AG10803 (cell line): Measurements from ENCODE around the gene TMEM232.
A peak's percentile ranks its signal among the peaks of the same experiment; 100 is the strongest.
"Not testable (repeated sequence)": the region's sequence is repeated elsewhere in the genome, so short reads cannot be mapped to it uniquely, and the experiment has no call there.

Experiments
- DNase-seq: peaks from one replicate; pipeline ENCODE4 v3.0.0; 2010; ENCODE audit warnings: low read depth
- H3K4me3 ChIP-seq: 2 replicates; pipeline ENCODE4 v1.5.1; 2011; ENCODE audit warnings: mild to moderate bottlenecking, low read length, control low read depth
- TF ChIP-seq, protein P1 (sequence below): conservative IDR thresholded peaks from 2 replicates; pipeline ENCODE4 v1.5.1; 2011; ENCODE audit warnings: mild to moderate bottlenecking, low read length, control low read depth, inconsistent platforms

The TMEM232 gene

DNA sequence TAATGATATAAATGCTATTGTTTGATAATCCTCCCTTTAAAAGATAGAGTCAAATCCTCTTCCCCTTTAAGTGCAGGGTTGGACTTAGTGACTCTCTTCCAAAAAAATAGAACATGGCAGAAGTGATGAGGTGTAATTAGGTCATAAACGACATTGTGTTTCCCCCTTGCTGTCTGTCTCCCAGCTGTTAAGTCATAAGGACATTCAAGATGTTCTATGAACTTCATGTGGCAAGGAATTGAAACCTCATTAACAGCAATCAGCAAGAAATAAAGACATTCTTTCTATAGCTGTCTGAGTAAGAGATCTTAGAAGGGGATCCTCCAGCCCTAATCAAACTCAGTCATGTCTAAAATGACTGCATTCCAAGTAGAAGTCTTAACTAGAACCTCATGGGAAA is 9.1 kb upstream of the TMEM232 start:
- H3K4me3 ChIP-seq, result no peak overlapping the region
- DNase-seq, result peak; percentile 8
- TF ChIP-seq, protein P1, sequence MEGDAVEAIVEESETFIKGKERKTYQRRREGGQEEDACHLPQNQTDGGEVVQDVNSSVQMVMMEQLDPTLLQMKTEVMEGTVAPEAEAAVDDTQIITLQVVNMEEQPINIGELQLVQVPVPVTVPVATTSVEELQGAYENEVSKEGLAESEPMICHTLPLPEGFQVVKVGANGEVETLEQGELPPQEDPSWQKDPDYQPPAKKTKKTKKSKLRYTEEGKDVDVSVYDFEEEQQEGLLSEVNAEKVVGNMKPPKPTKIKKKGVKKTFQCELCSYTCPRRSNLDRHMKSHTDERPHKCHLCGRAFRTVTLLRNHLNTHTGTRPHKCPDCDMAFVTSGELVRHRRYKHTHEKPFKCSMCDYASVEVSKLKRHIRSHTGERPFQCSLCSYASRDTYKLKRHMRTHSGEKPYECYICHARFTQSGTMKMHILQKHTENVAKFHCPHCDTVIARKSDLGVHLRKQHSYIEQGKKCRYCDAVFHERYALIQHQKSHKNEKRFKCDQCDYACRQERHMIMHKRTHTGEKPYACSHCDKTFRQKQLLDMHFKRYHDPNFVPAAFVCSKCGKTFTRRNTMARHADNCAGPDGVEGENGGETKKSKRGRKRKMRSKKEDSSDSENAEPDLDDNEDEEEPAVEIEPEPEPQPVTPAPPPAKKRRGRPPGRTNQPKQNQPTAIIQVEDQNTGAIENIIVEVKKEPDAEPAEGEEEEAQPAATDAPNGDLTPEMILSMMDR, result no peak

DNA sequence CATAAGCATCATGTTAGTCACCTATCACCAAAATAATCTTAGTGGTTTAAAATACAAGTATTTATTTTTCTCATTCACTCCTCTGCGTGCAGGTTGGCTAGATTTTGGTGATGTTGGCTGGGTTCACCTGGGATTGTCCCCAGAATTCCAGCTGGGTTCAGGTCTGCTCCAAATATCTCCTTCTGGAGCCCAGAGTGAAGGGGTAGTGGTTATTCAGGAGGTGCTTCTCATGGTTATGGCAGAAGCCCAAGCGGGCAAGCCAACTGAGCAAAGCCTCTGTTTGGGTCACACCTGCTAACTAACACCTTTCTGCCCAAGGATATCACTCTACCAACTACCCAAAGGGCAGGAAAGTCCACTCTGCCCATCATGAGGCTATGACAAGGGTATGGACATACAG is 7.6 kb upstream of the TMEM232 start:
- DNase-seq, result no peak
- TF ChIP-seq, protein P1, result no peak
- H3K4me3 ChIP-seq, result no peak overlapping the region

DNA sequence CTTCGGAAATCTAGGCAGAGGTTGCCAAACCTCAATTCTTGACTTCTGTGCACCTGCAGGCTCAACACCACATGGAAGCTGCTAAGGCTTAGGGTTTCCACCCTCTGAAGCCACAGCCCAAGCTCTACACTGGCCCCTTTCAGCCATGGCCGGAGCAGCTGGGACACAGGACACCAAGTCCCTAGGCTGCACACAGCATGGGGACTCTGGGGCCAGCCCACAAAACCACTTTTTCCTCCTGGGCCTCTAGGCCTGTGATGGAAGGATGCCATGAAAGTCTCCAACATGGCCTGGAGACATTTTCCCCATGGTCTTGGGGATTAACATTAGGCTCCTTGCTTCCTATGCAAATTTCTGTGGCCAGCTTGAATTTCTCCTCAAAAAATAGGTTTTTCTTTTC is 5.0 kb upstream of the TMEM232 start:
- DNase-seq, H3K4me3 ChIP-seq: not testable (repeated sequence)

DNA sequence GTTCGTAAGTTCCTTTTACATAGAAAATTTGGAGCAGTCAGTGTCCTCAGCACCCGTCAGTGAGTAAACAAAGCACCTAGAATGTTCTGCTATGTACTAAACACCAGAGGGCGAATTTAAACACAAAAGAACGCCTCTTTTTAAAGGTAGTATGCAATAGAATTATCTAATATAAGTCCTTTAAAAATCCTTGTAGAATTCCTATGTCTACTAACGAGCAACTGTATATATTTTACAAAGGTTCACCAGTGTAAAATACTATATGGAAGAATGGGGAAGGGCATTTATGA is 499 bp upstream of the TMEM232 start:
- TF ChIP-seq, protein P1, result peak; percentile 12; the same call in 1 of the 2 replicates
- DNase-seq, result no peak
- peak overlapping the region; percentile 42 for H3K4me3 ChIP-seq

DNA sequence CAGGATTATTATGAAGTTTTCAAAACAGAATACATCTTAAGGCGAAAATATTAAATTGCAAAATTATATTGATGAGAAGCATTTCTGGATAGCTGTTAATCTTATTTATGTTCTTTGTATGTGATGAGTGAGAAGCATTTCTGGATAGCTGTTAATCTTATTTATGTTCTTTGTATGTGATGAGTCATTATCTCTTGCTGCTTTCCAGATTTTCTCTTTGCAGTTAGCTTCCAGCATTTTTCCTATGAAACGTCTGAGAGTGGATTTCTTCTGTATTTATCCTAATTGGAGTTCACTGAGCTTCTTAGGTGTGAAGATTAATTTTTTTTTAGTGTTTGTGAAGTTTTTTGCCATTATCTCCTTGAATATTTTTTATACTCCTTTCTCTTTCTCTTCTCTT is 8.2 kb downstream of the TMEM232 start:
- DNase-seq, result peak; percentile 25
- no peak overlapping the region for H3K4me3 ChIP-seq
- TF ChIP-seq, protein P1, result no peak

DNA sequence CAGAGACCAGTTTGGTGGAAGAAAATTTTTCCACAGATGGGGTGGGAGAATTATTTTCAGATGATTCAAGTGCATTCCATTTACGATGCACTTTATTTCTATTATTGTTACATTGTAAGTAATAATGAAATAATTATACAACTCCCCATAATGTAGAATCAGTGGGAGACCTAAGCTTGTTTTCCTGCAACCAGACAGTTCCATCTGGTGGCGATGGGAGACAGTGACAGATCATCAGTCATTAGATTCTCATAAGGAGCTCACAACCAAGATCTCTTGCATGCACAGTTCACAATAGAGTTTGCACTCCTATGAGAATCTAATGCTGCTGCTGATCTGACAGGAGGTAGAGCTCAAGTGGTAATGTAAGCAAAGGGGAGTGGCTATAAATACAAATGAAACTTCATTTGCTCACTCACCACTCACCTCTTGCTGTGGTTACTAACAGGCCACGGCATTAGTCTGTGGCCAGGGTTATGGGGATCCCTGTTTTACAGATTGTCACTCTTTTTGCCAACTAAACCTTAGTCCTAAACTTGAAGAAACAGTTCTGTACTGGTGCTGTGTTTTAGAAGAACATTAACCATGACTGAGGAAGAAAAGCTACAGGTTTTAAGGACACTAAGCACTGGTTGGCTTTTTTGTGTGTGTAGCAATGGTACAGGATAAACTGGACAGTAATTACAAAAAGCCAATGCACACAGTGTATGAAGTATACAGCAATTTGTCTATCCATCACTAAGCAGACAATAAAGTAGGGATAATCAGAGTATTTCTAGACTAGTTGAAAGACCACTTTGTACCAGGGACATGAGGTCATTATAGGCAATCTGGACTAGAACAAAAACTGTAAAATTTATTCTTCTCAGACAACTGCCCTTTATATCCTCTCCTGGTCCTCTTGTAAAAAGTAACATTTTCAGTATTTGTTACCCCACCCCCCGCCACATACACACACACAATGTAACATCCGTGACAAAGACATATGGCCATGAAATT is 9.9 kb downstream of the TMEM232 start:
- TF ChIP-seq, protein P1, result 0 out of 2 replicates have a peak, but pooled peaks have one; percentile 4
- H3K4me3 ChIP-seq, result no peak overlapping the region
- DNase-seq, result no peak

DNA sequence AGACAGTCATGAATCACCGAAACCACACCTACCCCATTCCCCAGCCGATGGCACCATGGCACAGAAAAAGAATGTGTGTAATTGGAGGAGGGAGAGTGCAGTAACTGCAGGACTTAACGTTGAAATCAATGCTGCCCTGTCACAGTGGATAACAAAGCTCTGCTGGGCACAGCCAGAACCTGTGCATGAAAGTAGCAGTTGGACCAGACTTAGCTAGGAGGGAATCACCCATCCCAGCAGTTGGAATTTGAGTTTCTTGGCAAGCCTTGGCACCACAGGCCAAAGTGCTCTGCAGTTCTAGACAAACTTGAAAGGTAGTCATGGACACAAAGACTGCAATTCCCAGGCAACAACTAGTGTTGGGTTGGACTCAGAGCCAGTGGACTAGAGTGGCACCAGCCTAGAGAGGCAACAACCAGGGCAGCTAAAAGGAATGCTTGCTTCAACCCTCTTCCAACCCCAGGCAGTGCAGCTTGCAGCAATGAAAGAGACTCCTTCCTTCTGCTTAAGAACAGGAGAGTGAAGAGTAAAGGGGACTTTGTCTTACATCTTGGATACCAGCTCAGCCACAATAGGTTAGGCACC is 19.1 kb downstream of the TMEM232 start:
- H3K4me3 ChIP-seq, result no peak overlapping the region
- TF ChIP-seq, protein P1, result no peak
- no peak for DNase-seq
